Measurements from ENCODE around the gene ZNF865.

Gene ZNF865

DNA sequence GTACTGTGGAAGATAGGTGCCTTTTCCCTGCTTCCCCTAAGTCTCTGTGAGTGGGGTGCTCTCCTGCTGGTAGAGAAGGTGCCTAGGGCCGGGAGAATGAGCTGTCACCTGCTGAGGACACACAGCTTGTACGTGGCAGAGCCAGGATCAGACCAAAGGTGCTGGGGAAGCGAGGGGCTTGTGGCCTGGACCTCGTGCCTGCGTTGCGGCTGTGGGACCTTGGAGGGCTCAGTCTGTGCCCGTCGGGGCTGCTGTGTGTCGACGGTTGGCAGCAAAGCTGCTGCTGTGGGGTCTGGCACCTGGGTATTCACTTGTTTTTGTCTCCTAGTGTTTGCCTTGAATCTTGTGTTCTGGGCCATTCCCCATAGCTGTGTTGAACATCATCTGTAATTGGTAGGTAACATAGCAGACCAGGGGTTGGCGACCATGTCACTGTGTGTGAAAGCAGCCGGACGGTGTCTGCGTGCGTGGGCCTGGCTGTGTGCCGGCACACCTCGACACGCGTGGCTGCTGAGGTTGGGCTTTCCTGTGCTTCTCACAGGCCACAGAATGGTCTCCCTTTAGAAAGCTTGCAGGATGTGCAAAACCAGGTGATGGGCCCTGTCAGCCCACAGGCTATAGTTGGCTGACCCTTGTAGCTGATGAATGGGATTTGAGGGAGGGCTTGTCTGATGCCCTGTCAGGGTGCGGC, 58.5 kb downstream of the ZNF865 start:
- DNase-seq, result no peak

GRCh38 chr19:55666343-55667005, 61.0 kb downstream of the ZNF865 start:
- DNase-seq, result no peak
